Measurements from ENCODE around the gene SESN1. TPM values are rescaled to one million over a fixed set of nuclear protein-coding genes. Genes with fewer than 3 reads are reported as not detected.

Gene SESN1
- total RNA-seq, 4 donors from 2014 or later: 10.4 to 55.9 (median 21.7) TPM

GRCh38 chr6:109095036-109095834 is 589 bp upstream of the SESN1 start, which contains the start of gene CEP57L1:
Gene CEP57L1 (plus strand): TSS chr6:109095507. CDS start chr6:109145222, 49,715 bp downstream.
- Histone ChIP-seq H3K4me1 (peaks cover 0 to 51% (median 5%) of the 10 kb centered on the region in 3 donors), H3K4me3 (peak within 1 kb of the TSS; percentile 57 to 84 (median 70)), H3K9me3 (no peaks in the 10 kb centered on the region), H3K27me3 (no peaks in the 10 kb centered on the region), H3K36me3 (peaks cover 0 to 2% (median 0%) of the 10 kb centered on the region in 3 donors), H3K27ac (peak within 1 kb of the TSS; percentile 95 to 100 (median 98))
- TF ChIP-seq POLR2A (IDR thresholded peaks at IDR 0.05) (peak in 2 of 4 donors; percentile 24 to 55), CTCF (IDR thresholded peaks at IDR 0.05) (peak in 1 of 6 experiments; percentile 2)
- intact Hi-C loops (cut with DNase I): no loop called here
- DNase-seq: peak; percentile 85
- 0 to 1% methylated on average over 34 to 37 of the region's 49 CpGs for WGBS, 2 donors

GRCh38 chr6:109093732-109094415 is 772 bp downstream of the SESN1 start:
- no peak for DNase-seq
- intact Hi-C loops (cut with DNase I): no loop called here
- peaks cover 0 to 64% (median 5%) of the 10 kb centered on the region in 3 donors for H3K4me1 ChIP-seq

GRCh38 chr6:109092074-109092473 is 2.6 kb downstream of the SESN1 start:
- intact Hi-C loops (cut with DNase I): no loop called here
- no peak for TF ChIP-seq CTCF (IDR thresholded peaks at IDR 0.05)
- no peaks in the 10 kb centered on the region for H3K9me3 ChIP-seq
- no peak overlapping the region for H3K27ac ChIP-seq
- H3K4me3 ChIP-seq: peak overlapping the region in 3 of 4 donors; percentile 70 to 84 (median 71)
- H3K36me3 ChIP-seq: no peaks in the 10 kb centered on the region
- WGBS, 2 donors: 55 to 71% methylated on average over 1 of the region's 1 CpG
- no peak for DNase-seq
- no peaks in the 10 kb centered on the region for H3K27me3 ChIP-seq
- H3K4me1 ChIP-seq: peaks cover 0 to 64% (median 5%) of the 10 kb centered on the region in 3 donors

More at GRCh38 chr6:109093732-109094415, 772 bp downstream of the SESN1 start:
- Histone ChIP-seq H3K4me3 (peak overlapping the region; percentile 57 to 84 (median 70)), H3K36me3 (no peaks in the 10 kb centered on the region), H3K27ac (peak overlapping the region; percentile 95 to 100 (median 98)), H3K9me3 (no peaks in the 10 kb centered on the region), H3K27me3 (no peaks in the 10 kb centered on the region)
- 0 to 1% methylated on average over 13 to 18 of the region's 19 CpGs for WGBS, 2 donors
- TF ChIP-seq POLR2A (IDR thresholded peaks at IDR 0.05): no peak
- no peak for TF ChIP-seq CTCF (IDR thresholded peaks at IDR 0.05)

GRCh38 chr6:109091314-109092024 is 3.2 kb downstream of the SESN1 start:
- intact Hi-C loops (cut with DNase I): no loop called here
- Histone ChIP-seq H3K27ac (no peak overlapping the region), H3K36me3 (no peaks in the 10 kb centered on the region), H3K27me3 (no peaks in the 10 kb centered on the region), H3K4me3 (peak overlapping the region in 1 of 4 donors; percentile 84), H3K4me1 (peaks cover 0 to 60% (median 5%) of the 10 kb centered on the region in 3 donors), H3K9me3 (no peaks in the 10 kb centered on the region)
- no peak for TF ChIP-seq CTCF (IDR thresholded peaks at IDR 0.05)
- no peak for TF ChIP-seq POLR2A (IDR thresholded peaks at IDR 0.05)
- no peak for DNase-seq
- 93% methylated on average over 5 of the region's 5 CpGs for WGBS, 2 donors
